Upper lobe of left lung (tissue), 4 donors: ENCODE results near the gene GON7.

Source experiments
- CTCF ChIP-seq, 6 experiments: fragments of 450-650 bp in 4 of 6; fragments of 200-600 bp in 2 of 6; sonication (generic) in 2 of 6; IDR thresholded peaks; one replicate each; pipeline ENCODE4 v1.5.1; 2016 to 2019; ENCODE audit warnings: antibody characterized with exemption in 6 of 6
- POLR2A ChIP-seq, 4 donors: fragments of 450-650 bp; IDR thresholded peaks; one replicate each; pipeline ENCODE4 v1.5.1; 2016 to 2017; ENCODE audit warnings: antibody characterized with exemption in 4 of 4, mild to moderate bottlenecking in 2 of 4
- POLR2AphosphoS5 ChIP-seq, 2 donors: sonication (generic); formaldehyde crosslinking; IDR thresholded peaks; one replicate each; pipeline ENCODE4 v1.5.1; 2017; ENCODE audit warnings: antibody characterized with exemption in 2 of 2

DNA sequence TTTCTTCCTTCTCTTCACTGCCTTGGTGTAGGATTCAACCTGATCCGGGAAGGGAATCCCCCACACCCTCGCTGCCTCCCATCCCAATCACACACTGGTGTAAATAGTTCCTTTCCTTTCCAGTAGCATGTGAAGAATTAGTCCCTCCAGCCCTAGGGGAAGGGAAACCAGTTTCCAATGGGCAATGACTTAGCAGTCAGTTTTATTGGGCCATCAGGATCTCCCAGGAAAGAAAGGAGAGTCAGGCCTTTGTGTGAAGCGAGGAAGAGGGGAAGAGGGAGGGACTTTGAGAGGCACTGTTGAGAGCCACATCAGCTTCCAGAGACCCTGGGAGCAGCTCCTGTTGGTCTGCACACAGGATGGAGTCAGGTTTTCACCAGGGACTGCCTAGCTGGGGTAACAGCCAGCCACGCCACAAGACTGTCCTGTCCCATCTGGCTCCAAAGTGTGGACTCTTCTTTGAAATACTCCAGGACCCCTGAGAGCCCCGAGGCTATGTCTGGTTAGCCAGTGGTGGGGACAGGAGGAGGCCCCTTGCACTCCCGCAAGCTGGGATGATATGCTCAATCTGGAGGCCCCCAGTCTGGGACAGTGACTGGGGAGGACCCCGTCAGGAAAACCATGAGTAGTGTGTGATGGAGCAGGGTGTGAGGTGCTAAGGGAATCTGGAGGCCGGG is 50.0 kb downstream of the GON7 start:
- TF ChIP-seq CTCF (IDR thresholded peaks at IDR 0.05) = no peak
- no peak for TF ChIP-seq POLR2AphosphoS5 (IDR thresholded peaks at IDR 0.05)
- no peak for TF ChIP-seq POLR2A (IDR thresholded peaks at IDR 0.05)
